Measurements from ENCODE around the gene SYNE3.

Gene SYNE3

DNA sequence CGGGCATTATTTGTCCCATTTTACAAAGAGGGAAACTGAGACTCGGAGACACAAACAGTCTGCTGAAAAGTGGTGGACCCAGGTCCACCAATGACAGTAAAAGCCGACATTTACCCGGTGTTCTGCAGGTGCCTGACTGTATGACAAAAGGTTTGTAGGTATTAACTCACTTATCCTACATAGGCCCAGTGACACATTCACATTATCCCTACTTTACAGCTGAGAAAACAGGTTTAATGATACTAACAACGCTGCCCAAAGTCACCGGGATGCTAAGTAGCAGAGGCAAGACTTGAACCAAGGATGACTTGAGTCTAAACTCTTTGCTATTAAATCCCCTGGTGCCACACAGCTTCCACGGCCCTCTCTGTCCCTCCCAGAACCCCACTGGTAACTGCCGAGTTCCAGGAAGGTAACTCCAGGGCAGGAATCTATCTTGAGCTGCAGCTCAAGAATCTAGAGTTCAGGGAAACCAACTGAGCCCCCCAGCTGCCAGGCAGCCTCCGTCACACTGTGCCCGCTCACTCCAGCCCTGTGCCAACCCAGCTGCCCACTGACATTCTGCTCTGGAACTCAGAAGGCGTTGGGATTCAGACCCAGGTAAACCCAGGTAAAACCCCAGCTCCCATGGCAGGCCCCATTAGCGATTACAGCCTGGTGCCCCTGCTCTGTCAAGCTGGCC, 33.7 kb downstream of the SYNE3 start:
- Histone ChIP-seq H3K9ac (ENCODE audit: low read length) (no peak overlapping the region), H3K4me1 (ENCODE audit: insufficient read depth, low read length, severe bottlenecking) (peaks cover 54% of the 10 kb centered on the region), H3K36me3 (ENCODE audit: insufficient read depth, low read length) (no peaks in the 10 kb centered on the region), H4K20me1 (ENCODE audit: insufficient read depth, low read length) (no peaks in the 10 kb centered on the region), H3K79me2 (ENCODE audit: insufficient read depth, low read length) (no peaks in the 10 kb centered on the region), H3F3A (ENCODE audit: insufficient read depth, low read length) (no peaks in the 10 kb centered on the region), H3K27me3 (ENCODE audit: insufficient read depth, low read length) (no peaks in the 10 kb centered on the region), H3K27ac (ENCODE audit: low read depth, low read length, poor library complexity, severe bottlenecking) (no peak overlapping the region), H3K9me3 (ENCODE audit: low read length) (no peaks in the 10 kb centered on the region), H2AFZ (ENCODE audit: low read length) (no peak overlapping the region), H3K9me2 (ENCODE audit: low read depth, low read length) (no peaks in the 10 kb centered on the region), H3K4me3 (ENCODE audit: low read depth, low read length, poor library complexity, severe bottlenecking) (no peak overlapping the region), H3K4me2 (ENCODE audit: low read length) (no peak overlapping the region)
- TF ChIP-seq, protein P1, sequence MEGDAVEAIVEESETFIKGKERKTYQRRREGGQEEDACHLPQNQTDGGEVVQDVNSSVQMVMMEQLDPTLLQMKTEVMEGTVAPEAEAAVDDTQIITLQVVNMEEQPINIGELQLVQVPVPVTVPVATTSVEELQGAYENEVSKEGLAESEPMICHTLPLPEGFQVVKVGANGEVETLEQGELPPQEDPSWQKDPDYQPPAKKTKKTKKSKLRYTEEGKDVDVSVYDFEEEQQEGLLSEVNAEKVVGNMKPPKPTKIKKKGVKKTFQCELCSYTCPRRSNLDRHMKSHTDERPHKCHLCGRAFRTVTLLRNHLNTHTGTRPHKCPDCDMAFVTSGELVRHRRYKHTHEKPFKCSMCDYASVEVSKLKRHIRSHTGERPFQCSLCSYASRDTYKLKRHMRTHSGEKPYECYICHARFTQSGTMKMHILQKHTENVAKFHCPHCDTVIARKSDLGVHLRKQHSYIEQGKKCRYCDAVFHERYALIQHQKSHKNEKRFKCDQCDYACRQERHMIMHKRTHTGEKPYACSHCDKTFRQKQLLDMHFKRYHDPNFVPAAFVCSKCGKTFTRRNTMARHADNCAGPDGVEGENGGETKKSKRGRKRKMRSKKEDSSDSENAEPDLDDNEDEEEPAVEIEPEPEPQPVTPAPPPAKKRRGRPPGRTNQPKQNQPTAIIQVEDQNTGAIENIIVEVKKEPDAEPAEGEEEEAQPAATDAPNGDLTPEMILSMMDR (IDR thresholded peaks at IDR 0.05; ENCODE audit: low read length): no peak
- no peak for TF ChIP-seq EZH2 (IDR thresholded peaks at IDR 0.05; ENCODE audit: borderline replicate concordance, low read length)

DNA sequence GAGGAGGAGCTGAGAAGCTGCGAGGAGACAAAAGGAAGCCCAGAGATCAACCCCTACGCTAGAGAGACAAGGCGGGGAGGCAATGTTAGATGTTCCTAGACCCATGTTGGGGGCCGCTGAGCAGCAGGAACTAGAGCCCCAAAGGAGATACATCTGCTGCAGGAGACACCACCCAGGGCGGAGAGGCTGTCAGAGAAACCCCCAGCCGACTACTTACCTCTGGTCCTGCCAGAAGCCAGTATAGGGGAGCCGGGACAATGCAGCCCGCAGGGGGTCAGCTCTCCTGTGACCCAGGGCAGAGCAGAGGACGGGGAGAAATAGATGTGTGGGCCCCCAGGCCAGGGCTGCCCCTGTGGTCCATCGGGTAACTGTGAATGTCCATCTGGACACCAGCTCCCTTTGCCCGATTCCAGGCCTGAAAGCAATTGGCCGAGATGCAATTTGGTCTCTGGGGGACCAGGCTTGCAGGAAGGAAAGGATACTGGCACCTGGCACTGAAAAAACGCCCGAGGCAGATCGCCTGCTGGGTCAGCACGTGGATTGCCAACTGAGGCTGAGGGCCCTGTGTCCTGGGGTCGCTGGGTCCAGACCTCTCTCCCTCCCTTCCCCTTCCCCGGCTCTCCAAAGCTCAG, 34.9 kb downstream of the SYNE3 start:
- Histone ChIP-seq H3K27ac (ENCODE audit: low read depth, low read length, poor library complexity, severe bottlenecking) (no peak overlapping the region), H3K79me2 (ENCODE audit: insufficient read depth, low read length) (no peaks in the 10 kb centered on the region), H3K4me1 (ENCODE audit: insufficient read depth, low read length, severe bottlenecking) (peaks cover 42% of the 10 kb centered on the region), H3K4me2 (ENCODE audit: low read length) (no peak overlapping the region), H3K36me3 (ENCODE audit: insufficient read depth, low read length) (no peaks in the 10 kb centered on the region), H3K27me3 (ENCODE audit: insufficient read depth, low read length) (no peaks in the 10 kb centered on the region), H3K9me3 (ENCODE audit: low read length) (no peaks in the 10 kb centered on the region), H4K20me1 (ENCODE audit: insufficient read depth, low read length) (no peaks in the 10 kb centered on the region), H2AFZ (ENCODE audit: low read length) (no peak overlapping the region), H3F3A (ENCODE audit: insufficient read depth, low read length) (no peaks in the 10 kb centered on the region), H3K9ac (ENCODE audit: low read length) (no peak overlapping the region), H3K9me2 (ENCODE audit: low read depth, low read length) (no peaks in the 10 kb centered on the region), H3K4me3 (ENCODE audit: low read depth, low read length, poor library complexity, severe bottlenecking) (no peak overlapping the region)
- TF ChIP-seq EZH2 (IDR thresholded peaks at IDR 0.05; ENCODE audit: borderline replicate concordance, low read length): no peak
- TF ChIP-seq, protein P1 (IDR thresholded peaks at IDR 0.05; ENCODE audit: low read length): no peak

DNA sequence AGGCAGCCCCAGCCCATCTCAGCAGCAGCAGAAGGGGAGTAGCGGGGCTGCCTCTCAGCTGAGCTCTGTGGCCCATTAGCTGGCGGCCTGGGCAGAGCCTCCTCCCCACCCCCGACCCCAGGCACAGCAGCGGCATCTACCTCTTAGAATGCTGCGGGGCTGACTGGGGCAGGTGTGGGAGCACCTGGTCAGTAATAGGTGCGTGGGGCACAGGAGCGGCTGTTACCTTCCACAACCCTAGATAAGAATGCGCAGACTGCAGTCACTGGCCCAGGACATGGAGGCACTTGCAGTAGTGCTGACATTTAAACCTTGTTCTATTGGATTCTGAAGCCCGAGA, 35.6 kb downstream of the SYNE3 start:
- Histone ChIP-seq H3K4me2 (ENCODE audit: low read length) (no peak overlapping the region; the same call in 1 of the 2 replicates), H3K79me2 (ENCODE audit: insufficient read depth, low read length) (no peaks in the 10 kb centered on the region), H4K20me1 (ENCODE audit: insufficient read depth, low read length) (no peaks in the 10 kb centered on the region), H3K9me2 (ENCODE audit: low read depth, low read length) (no peaks in the 10 kb centered on the region), H3K9me3 (ENCODE audit: low read length) (no peaks in the 10 kb centered on the region), H3K27ac (ENCODE audit: low read depth, low read length, poor library complexity, severe bottlenecking) (no peak overlapping the region), H3K27me3 (ENCODE audit: insufficient read depth, low read length) (no peaks in the 10 kb centered on the region), H3K4me1 (ENCODE audit: insufficient read depth, low read length, severe bottlenecking) (peaks cover 36% of the 10 kb centered on the region), H3K9ac (ENCODE audit: low read length) (no peak overlapping the region; the same call in 1 of the 2 replicates), H3F3A (ENCODE audit: insufficient read depth, low read length) (no peaks in the 10 kb centered on the region), H3K36me3 (ENCODE audit: insufficient read depth, low read length) (no peaks in the 10 kb centered on the region), H3K4me3 (ENCODE audit: low read depth, low read length, poor library complexity, severe bottlenecking) (no peak overlapping the region), H2AFZ (ENCODE audit: low read length) (no peak overlapping the region)
- TF ChIP-seq, protein P1 (IDR thresholded peaks at IDR 0.05; ENCODE audit: low read length): no peak
- TF ChIP-seq EZH2 (IDR thresholded peaks at IDR 0.05; ENCODE audit: borderline replicate concordance, low read length): no peak

All from OCI-LY1 (cell line).